H9 (cell line): ENCODE data around the gene TMCC2. TPM values are rescaled to one million over a fixed set of nuclear protein-coding genes. Genes with fewer than 3 reads are reported as not detected.

Experiments
- DNase-seq: peaks from one replicate; pipeline ENCODE4 v3.0.0-alpha.2; 2017
- H2AFZ ChIP-seq: one replicate; pipeline ENCODE4 v1.6.1; 2013; ENCODE audit warnings: mild to moderate bottlenecking, low read length, control low read depth, moderate library complexity
- H2AK5ac ChIP-seq: 2 replicates; pipeline ENCODE4 v1.6.1; 2013; ENCODE audit warnings: low read length, control low read depth, mixed read lengths; ENCODE audit not compliant: insufficient read length
- H2BK120ac ChIP-seq: one replicate; pipeline ENCODE4 v1.6.1; 2013; ENCODE audit warnings: low read depth, mild to moderate bottlenecking, low read length, control low read depth, inconsistent platforms; ENCODE audit not compliant: poor library complexity, severe bottlenecking
- H2BK12ac ChIP-seq: 2 replicates; pipeline ENCODE4 v1.6.1; 2013; ENCODE audit warnings: low read length, control low read depth, mixed read lengths, low read depth; ENCODE audit not compliant: insufficient read length
- H2BK15ac ChIP-seq: 2 replicates; pipeline ENCODE4 v1.6.1; 2013; ENCODE audit warnings: low read depth, low read length, control low read depth
- H2BK20ac ChIP-seq: one replicate; pipeline ENCODE4 v1.6.1; 2013; ENCODE audit warnings: low read depth, mild to moderate bottlenecking, low read length, control low read depth, inconsistent platforms; ENCODE audit not compliant: poor library complexity, severe bottlenecking
- H2BK5ac ChIP-seq: 2 replicates; pipeline ENCODE4 v1.6.1; 2013; ENCODE audit warnings: low read length, control low read depth, mixed read lengths; ENCODE audit not compliant: insufficient read length
- H3K14ac ChIP-seq: 2 replicates; pipeline ENCODE4 v1.6.1; 2013; ENCODE audit warnings: low read length, control low read depth; ENCODE audit not compliant: insufficient read depth
- H3K18ac ChIP-seq: 2 replicates; pipeline ENCODE4 v1.6.1; 2013; ENCODE audit warnings: low read depth, mild to moderate bottlenecking, mixed read lengths, low read length, control low read depth; ENCODE audit not compliant: insufficient read length
- H3K23ac ChIP-seq: 2 replicates; pipeline ENCODE4 v1.6.1; 2013; ENCODE audit warnings: low read length, control low read depth, mixed read lengths, low read depth; ENCODE audit not compliant: insufficient read length
- H3K23me2 ChIP-seq: 2 replicates; pipeline ENCODE4 v1.6.1; 2013; ENCODE audit warnings: low read depth, mild to moderate bottlenecking, mixed read lengths, low read length, control low read depth; ENCODE audit not compliant: insufficient read length, poor library complexity, severe bottlenecking
- H3K27ac ChIP-seq: 2 replicates; pipeline ENCODE4 v1.5.1; 2013; ENCODE audit warnings: low read length, control low read depth, mixed read lengths, low read depth; ENCODE audit not compliant: insufficient read length
- H3K27me3 ChIP-seq: 2 replicates; pipeline ENCODE4 v1.6.1; 2013; ENCODE audit warnings: low read length, control low read depth, inconsistent platforms; ENCODE audit not compliant: insufficient read depth
- H3K4ac ChIP-seq: 2 replicates; pipeline ENCODE4 v1.6.1; 2013; ENCODE audit warnings: low read depth, mild to moderate bottlenecking, control low read depth, inconsistent platforms, low read length, moderate library complexity
- H3K4me1 ChIP-seq: 2 replicates; pipeline ENCODE4 v1.6.1; 2013; ENCODE audit warnings: low read length, control low read depth, inconsistent platforms; ENCODE audit not compliant: insufficient read depth
- H3K4me2 ChIP-seq: 2 replicates; pipeline ENCODE4 v1.6.1; 2013; ENCODE audit warnings: low read length, control low read depth, mixed read lengths; ENCODE audit not compliant: insufficient read length, insufficient read depth
- H3K56ac ChIP-seq: 2 replicates; pipeline ENCODE4 v1.6.1; 2013; ENCODE audit warnings: low read depth, mild to moderate bottlenecking, mixed read lengths, low read length, control low read depth; ENCODE audit not compliant: insufficient read length
- H3K79me1 ChIP-seq: 2 replicates; pipeline ENCODE4 v1.6.1; 2013; ENCODE audit warnings: low read depth, mild to moderate bottlenecking, moderate library complexity, low read length, control low read depth, inconsistent platforms; ENCODE audit not compliant: insufficient read depth, poor library complexity, severe bottlenecking
- H3K79me2 ChIP-seq: 2 replicates; pipeline ENCODE4 v1.6.1; 2013; ENCODE audit warnings: low read length, control low read depth, inconsistent platforms; ENCODE audit not compliant: insufficient read depth
- H3K9ac ChIP-seq: 2 replicates; pipeline ENCODE4 v1.6.1; 2013; ENCODE audit warnings: low read length, control low read depth, mixed read lengths; ENCODE audit not compliant: insufficient read length; ENCODE audit errors: extremely low read depth
- H3K9me3 ChIP-seq: one replicate; pipeline ENCODE4 v1.6.1; 2013; ENCODE audit warnings: low read depth, low read length, inconsistent platforms; ENCODE audit not compliant: control insufficient read depth
- H3T11ph ChIP-seq: one replicate; pipeline ENCODE4 v1.6.1; 2013; ENCODE audit warnings: mild to moderate bottlenecking, low read length, control low read depth, inconsistent platforms
- H4K20me1 ChIP-seq: one replicate; pipeline ENCODE4 v1.6.1; 2013; ENCODE audit not compliant: control insufficient read depth, insufficient read length, insufficient read depth
- H4K5ac ChIP-seq: 2 replicates; pipeline ENCODE4 v1.6.1; 2013; ENCODE audit warnings: low read depth, mild to moderate bottlenecking, mixed read lengths, low read length, control low read depth; ENCODE audit not compliant: insufficient read length
- H4K8ac ChIP-seq: replicated peaks from 2 replicates; pipeline ENCODE4 v1.6.1; 2013; ENCODE audit warnings: low read length, control low read depth, mixed read lengths, low read depth; ENCODE audit not compliant: insufficient read length
- H4K91ac ChIP-seq: 2 replicates; pipeline ENCODE4 v1.6.1; 2013; ENCODE audit warnings: low read depth, mild to moderate bottlenecking, moderate library complexity, mixed read lengths, low read length, control low read depth; ENCODE audit not compliant: insufficient read length
- H3K27ac Mint-ChIP-seq, 3 experiments: 2 replicates in 2 of 3; 3 replicates in 1 of 3; pipeline ENCODE4 v1.8.0; 2020 to 2021; ENCODE audit warnings: mixed read lengths in 3 of 3, mild to moderate bottlenecking in 1 of 3, moderate library complexity in 1 of 3
- H3K27me3 Mint-ChIP-seq: 2 replicates; pipeline ENCODE4 v1.8.0; 2021; ENCODE audit warnings: low read depth, mild to moderate bottlenecking, moderate library complexity, mixed read lengths
- H3K36me3 Mint-ChIP-seq, 3 experiments: 2 replicates in 2 of 3; 3 replicates in 1 of 3; pipeline ENCODE4 v1.8.0; 2020 to 2021; ENCODE audit warnings: low read depth in 3 of 3, mixed read lengths in 3 of 3; ENCODE audit not compliant: insufficient read depth in 1 of 3
- H3K4me1 Mint-ChIP-seq, 2 experiments: 2 replicates each; pipeline ENCODE4 v1.8.0; 2020; ENCODE audit warnings: mixed read lengths in 2 of 2
- H3K4me3 Mint-ChIP-seq, 2 experiments: 2 replicates in 1 of 2; 3 replicates in 1 of 2; pipeline ENCODE4 v1.8.0; 2020 to 2021; ENCODE audit warnings: mild to moderate bottlenecking in 2 of 2, mixed read lengths in 2 of 2, moderate library complexity in 1 of 2
- H3K9me3 Mint-ChIP-seq, 2 experiments: 2 replicates in 1 of 2; 3 replicates in 1 of 2; pipeline ENCODE4 v1.8.0; 2020; ENCODE audit warnings: mild to moderate bottlenecking in 2 of 2, mixed read lengths in 2 of 2, moderate library complexity in 1 of 2
- WGBS: extraction: QIAGEN DNeasy Blood & Tissue Kit; methylation state at CpG from one replicate; pipeline ENCODE4 v1.1.7; 2013; ENCODE audit warnings: missing lambda C conversion rate, low lambda C conversion rate, mixed read lengths; ENCODE audit not compliant: insufficient read length; ENCODE audit errors: extremely low coverage; 5-methylcytosine and 5-hydroxymethylcytosine counted together
- total RNA-seq: library from RNA; stranded (reverse); gene quantifications from 2 replicates; pipeline ENCODE4 v1.2.1, GENCODE V29; 2021
- TF ChIP-seq, protein P1 (sequence below): fragments of 200-600 bp; sonication (generic); conservative IDR thresholded peaks from 3 replicates; pipeline ENCODE4 v1.8.0; 2021; ENCODE audit warnings: antibody characterized with exemption, mild to moderate bottlenecking

The TMCC2 gene
- total RNA-seq, 1 experiment from 2014 or later: 11.7 TPM

DNA sequence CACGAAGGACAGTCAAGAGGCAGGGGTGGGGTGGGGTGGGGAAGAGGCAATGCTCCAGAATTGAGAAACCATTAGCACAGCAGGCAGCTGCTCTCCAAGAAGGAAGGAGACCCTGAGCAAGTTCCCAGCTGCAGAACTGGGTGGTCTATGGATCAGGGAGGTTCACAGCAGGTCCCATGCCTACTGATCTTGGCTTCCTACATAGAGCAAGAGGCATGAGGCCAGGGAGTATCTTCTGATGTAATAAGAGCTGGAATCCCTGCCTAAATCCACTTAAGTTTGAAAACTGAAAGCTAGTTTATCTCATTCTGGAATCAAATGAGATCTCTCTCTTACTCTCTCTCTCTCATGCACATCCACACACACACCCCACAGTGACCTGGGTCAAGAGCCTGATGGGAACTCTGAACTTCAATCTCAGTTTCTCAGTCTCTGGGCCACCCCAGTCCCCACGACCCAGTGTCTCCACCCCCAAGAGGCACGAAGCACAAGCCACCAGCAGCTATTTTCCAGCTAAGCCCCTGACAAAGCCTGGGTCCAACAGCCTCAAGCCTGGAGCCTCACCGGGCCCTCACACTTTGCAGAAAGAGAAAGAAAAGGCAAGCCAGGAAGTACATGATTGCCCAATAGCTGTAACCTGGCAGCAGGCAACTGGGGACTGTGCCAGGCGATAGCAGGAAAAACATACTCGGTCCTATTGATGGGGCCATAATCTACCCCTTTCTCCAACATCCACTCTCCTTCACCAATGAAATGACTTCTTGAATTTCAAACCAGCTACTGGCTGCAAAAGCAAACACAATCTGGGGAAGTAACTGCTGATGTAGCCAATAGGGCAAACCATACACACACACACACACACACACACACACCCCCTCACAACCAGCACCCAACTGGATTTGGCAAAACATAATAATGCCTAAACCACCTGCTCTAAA lies 91.6 kb downstream of the TMCC2 start:
- DNase-seq: no peak
- no peak overlapping the region for H2BK120ac ChIP-seq
- peaks cover 38% of the 10 kb centered on the region for H3K4me1 ChIP-seq
- no peak overlapping the region for H2BK5ac ChIP-seq
- H3K9me3 ChIP-seq: no peaks in the 10 kb centered on the region
- no peak overlapping the region; the same call in 1 of the 2 replicates for H3K14ac ChIP-seq
- H3K9me3 Mint-ChIP-seq: peaks cover 0 to 6% of the 10 kb centered on the region in 2 experiments; a peak in 2 of 5 replicates
- peaks cover 5 to 31% (median 21%) of the 10 kb centered on the region in 3 experiments for H3K36me3 Mint-ChIP-seq
- H3K4me1 Mint-ChIP-seq: peaks cover 66 to 69% of the 10 kb centered on the region in 2 experiments
- no peak overlapping the region for H2AK5ac ChIP-seq
- TF ChIP-seq, protein P1, sequence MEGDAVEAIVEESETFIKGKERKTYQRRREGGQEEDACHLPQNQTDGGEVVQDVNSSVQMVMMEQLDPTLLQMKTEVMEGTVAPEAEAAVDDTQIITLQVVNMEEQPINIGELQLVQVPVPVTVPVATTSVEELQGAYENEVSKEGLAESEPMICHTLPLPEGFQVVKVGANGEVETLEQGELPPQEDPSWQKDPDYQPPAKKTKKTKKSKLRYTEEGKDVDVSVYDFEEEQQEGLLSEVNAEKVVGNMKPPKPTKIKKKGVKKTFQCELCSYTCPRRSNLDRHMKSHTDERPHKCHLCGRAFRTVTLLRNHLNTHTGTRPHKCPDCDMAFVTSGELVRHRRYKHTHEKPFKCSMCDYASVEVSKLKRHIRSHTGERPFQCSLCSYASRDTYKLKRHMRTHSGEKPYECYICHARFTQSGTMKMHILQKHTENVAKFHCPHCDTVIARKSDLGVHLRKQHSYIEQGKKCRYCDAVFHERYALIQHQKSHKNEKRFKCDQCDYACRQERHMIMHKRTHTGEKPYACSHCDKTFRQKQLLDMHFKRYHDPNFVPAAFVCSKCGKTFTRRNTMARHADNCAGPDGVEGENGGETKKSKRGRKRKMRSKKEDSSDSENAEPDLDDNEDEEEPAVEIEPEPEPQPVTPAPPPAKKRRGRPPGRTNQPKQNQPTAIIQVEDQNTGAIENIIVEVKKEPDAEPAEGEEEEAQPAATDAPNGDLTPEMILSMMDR: no peak
- no peak overlapping the region for H2BK15ac ChIP-seq
- H2BK12ac ChIP-seq: no peak overlapping the region
- peak overlapping the region; percentile 35 for H3K4me2 ChIP-seq
- H3K79me2 ChIP-seq: peaks cover 34% of the 10 kb centered on the region; the same call in 1 of the 2 replicates
- no peaks in the 10 kb centered on the region for H3K27me3 ChIP-seq
- no peak overlapping the region for H4K91ac ChIP-seq
- H3T11ph ChIP-seq: no peak overlapping the region
- H2BK20ac ChIP-seq: no peak overlapping the region
- H3K27ac ChIP-seq: no peak overlapping the region
- H3K9ac ChIP-seq: no peak overlapping the region
- peak overlapping the region; percentile 62 to 93 for H3K4me3 Mint-ChIP-seq
- H3K27me3 Mint-ChIP-seq: peaks cover 8% of the 10 kb centered on the region; the same call in 1 of the 2 replicates
- peak overlapping the region in 1 of 3 experiments; percentile 77; a peak in 4 of 7 replicates for H3K27ac Mint-ChIP-seq
- H2AFZ ChIP-seq: no peak overlapping the region
- no peak overlapping the region for H3K23ac ChIP-seq
- no peaks in the 10 kb centered on the region for H3K79me1 ChIP-seq
- H3K23me2 ChIP-seq: peaks cover 14% of the 10 kb centered on the region
- no peak overlapping the region for H3K18ac ChIP-seq
- H4K5ac ChIP-seq: no peak overlapping the region
- no CpG with 5 or more reads among the region's 6 CpGs for WGBS
- H4K20me1 ChIP-seq: no peaks in the 10 kb centered on the region
- H4K8ac ChIP-seq: no peak overlapping the region
- no peak overlapping the region for H3K4ac ChIP-seq
- no peak overlapping the region for H3K56ac ChIP-seq
